Upper lobe of left lung (tissue), 4 donors: ENCODE measurements around the gene SLC12A8.

ENCODE experiments used
- CTCF ChIP-seq, 6 experiments: fragments of 450-650 bp in 4 of 6; fragments of 200-600 bp in 2 of 6; sonication (generic) in 2 of 6; IDR thresholded peaks; one replicate each; pipeline ENCODE4 v1.5.1; 2016 to 2019; ENCODE audit warnings: antibody characterized with exemption in 6 of 6
- POLR2A ChIP-seq, 4 donors: fragments of 450-650 bp; IDR thresholded peaks; one replicate each; pipeline ENCODE4 v1.5.1; 2016 to 2017; ENCODE audit warnings: antibody characterized with exemption in 4 of 4, mild to moderate bottlenecking in 2 of 4

DNA sequence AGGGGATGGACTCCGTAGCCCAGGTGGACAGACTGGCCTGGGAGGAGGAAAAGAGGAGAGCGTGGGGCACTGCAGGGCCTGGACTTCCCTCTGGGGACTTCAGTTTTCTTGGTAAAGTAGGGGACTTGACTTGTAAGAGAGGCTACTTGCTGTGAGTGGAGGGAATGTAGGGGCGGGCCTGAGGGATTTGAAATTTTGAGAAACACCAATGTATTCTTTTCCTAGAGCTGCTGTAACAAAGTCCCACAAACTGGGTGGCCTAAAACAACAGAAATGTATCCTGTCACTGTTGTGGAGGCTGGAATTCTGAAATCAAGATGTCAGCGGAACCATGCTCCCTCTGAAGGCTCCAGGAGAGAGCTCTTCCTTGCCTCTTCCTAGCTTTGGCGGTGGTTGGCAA lies 150.9 kb downstream of the SLC12A8 start:
- TF ChIP-seq POLR2A (IDR thresholded peaks at IDR 0.05) (no peak), CTCF (IDR thresholded peaks at IDR 0.05) (no peak)
